Measurements from ENCODE around the gene PANK4. TPM values are rescaled to one million over a fixed set of nuclear protein-coding genes. Genes with fewer than 3 reads are reported as not detected.

The PANK4 gene
- total and polyA plus RNA-seq, 4 donors, result 5.5 to 28.2 (median 20.9) TPM

GRCh38 chr1:2503554-2504224 is 22.7 kb downstream of the PANK4 start:
- 40 to 46% methylated on average over 33 to 42 of the region's 42 CpGs for WGBS, 2 donors
- intact Hi-C loops (cut with DNase I), result no loop called here
- Histone ChIP-seq H3K27me3 (ENCODE audit: control insufficient read depth in 1 of 2, insufficient read depth in 2 of 2, low read length in 1 of 2) (no peaks in the 10 kb centered on the region), H3K36me3 (ENCODE audit: control insufficient read depth in 1 of 2, insufficient read depth in 2 of 2, low read length in 1 of 2) (no peaks in the 10 kb centered on the region), H3K4me3 (ENCODE audit: low read length in 2 of 2) (no peak overlapping the region), H3K9me3 (ENCODE audit: control insufficient read depth, low read length) (no peaks in the 10 kb centered on the region), H3K27ac (ENCODE audit: low read depth in 1 of 2, low read length in 2 of 2) (no peak overlapping the region), H3K4me1 (ENCODE audit: control insufficient read depth in 1 of 2, insufficient read depth in 2 of 2, low read length in 2 of 2) (no peaks in the 10 kb centered on the region)
- DNase-seq (no peak), ATAC-seq (ENCODE audit: low FRiP score) (no peak)

GRCh38 chr1:2502661-2503553 is 23.5 kb downstream of the PANK4 start:
- Histone ChIP-seq H3K36me3 (ENCODE audit: control insufficient read depth in 1 of 2, insufficient read depth in 2 of 2, low read length in 1 of 2) (no peaks in the 10 kb centered on the region), H3K4me3 (ENCODE audit: low read length in 2 of 2) (no peak overlapping the region), H3K9me3 (ENCODE audit: control insufficient read depth, low read length) (no peaks in the 10 kb centered on the region), H3K4me1 (ENCODE audit: control insufficient read depth in 1 of 2, insufficient read depth in 2 of 2, low read length in 2 of 2) (no peaks in the 10 kb centered on the region), H3K27ac (ENCODE audit: low read depth in 1 of 2, low read length in 2 of 2) (no peak overlapping the region), H3K27me3 (ENCODE audit: control insufficient read depth in 1 of 2, insufficient read depth in 2 of 2, low read length in 1 of 2) (no peaks in the 10 kb centered on the region)
- no peak for DNase-seq
- WGBS, 2 donors, result 76 to 77% methylated on average over 33 to 36 of the region's 36 CpGs
- ATAC-seq (ENCODE audit: low FRiP score), result no peak
- intact Hi-C loops (cut with DNase I), result no loop called here

- ATAC-seq (ENCODE audit: low FRiP score) (no peak), DNase-seq (no peak)
- intact Hi-C loops (cut with DNase I), result no loop called here
- H3K27me3 ChIP-seq (ENCODE audit: control insufficient read depth in 1 of 2, insufficient read depth in 2 of 2, low read length in 1 of 2), result no peaks in the 10 kb centered on the region
- no peaks in the 10 kb centered on the region for H3K9me3 ChIP-seq (ENCODE audit: control insufficient read depth, low read length)
- no peak overlapping the region for H3K4me3 ChIP-seq (ENCODE audit: low read length in 2 of 2)
- H3K36me3 ChIP-seq (ENCODE audit: control insufficient read depth in 1 of 2, insufficient read depth in 2 of 2, low read length in 1 of 2), result no peaks in the 10 kb centered on the region
- WGBS, 2 donors, result 77 to 83% methylated on average over 33 to 34 of the region's 34 CpGs
- no peaks in the 10 kb centered on the region for H3K4me1 ChIP-seq (ENCODE audit: control insufficient read depth in 1 of 2, insufficient read depth in 2 of 2, low read length in 2 of 2)
- H3K27ac ChIP-seq (ENCODE audit: low read depth in 1 of 2, low read length in 2 of 2), result no peak overlapping the region
Measured at GRCh38 chr1:2502210-2502609, 24.2 kb downstream of the PANK4 start.

- Histone ChIP-seq H3K4me1 (ENCODE audit: control insufficient read depth in 1 of 2, insufficient read depth in 2 of 2, low read length in 2 of 2) (no peaks in the 10 kb centered on the region), H3K9me3 (ENCODE audit: control insufficient read depth, low read length) (no peaks in the 10 kb centered on the region), H3K27me3 (ENCODE audit: control insufficient read depth in 1 of 2, insufficient read depth in 2 of 2, low read length in 1 of 2) (no peaks in the 10 kb centered on the region), H3K36me3 (ENCODE audit: control insufficient read depth in 1 of 2, insufficient read depth in 2 of 2, low read length in 1 of 2) (no peaks in the 10 kb centered on the region), H3K4me3 (ENCODE audit: low read length in 2 of 2) (no peak overlapping the region), H3K27ac (ENCODE audit: low read depth in 1 of 2, low read length in 2 of 2) (no peak overlapping the region)
- ATAC-seq (ENCODE audit: low FRiP score), result no peak
- WGBS, 2 donors, result 56 to 60% methylated on average over 7 of the region's 7 CpGs
- intact Hi-C loops (cut with DNase I), result no loop called here
- DNase-seq, result no peak
Measured at GRCh38 chr1:2501820-2502119, 24.6 kb downstream of the PANK4 start.

GRCh38 chr1:2501041-2501819 is 25.2 kb downstream of the PANK4 start:
- Histone ChIP-seq H3K27ac (ENCODE audit: low read depth in 1 of 2, low read length in 2 of 2) (no peak overlapping the region), H3K9me3 (ENCODE audit: control insufficient read depth, low read length) (no peaks in the 10 kb centered on the region), H3K36me3 (ENCODE audit: control insufficient read depth in 1 of 2, insufficient read depth in 2 of 2, low read length in 1 of 2) (no peaks in the 10 kb centered on the region), H3K4me1 (ENCODE audit: control insufficient read depth in 1 of 2, insufficient read depth in 2 of 2, low read length in 2 of 2) (no peaks in the 10 kb centered on the region), H3K4me3 (ENCODE audit: low read length in 2 of 2) (no peak overlapping the region), H3K27me3 (ENCODE audit: control insufficient read depth in 1 of 2, insufficient read depth in 2 of 2, low read length in 1 of 2) (no peaks in the 10 kb centered on the region)
- 70 to 74% methylated on average over 28 of the region's 28 CpGs for WGBS, 2 donors
- intact Hi-C loops (cut with DNase I), result no loop called here
- ATAC-seq (ENCODE audit: low FRiP score), result no peak
- DNase-seq, result no peak

GRCh38 chr1:2499986-2500596 is 26.3 kb downstream of the PANK4 start:
- no peak overlapping the region for H3K4me3 ChIP-seq (ENCODE audit: low read length in 2 of 2)
- no peaks in the 10 kb centered on the region for H3K4me1 ChIP-seq (ENCODE audit: control insufficient read depth in 1 of 2, insufficient read depth in 2 of 2, low read length in 2 of 2)
- no peaks in the 10 kb centered on the region for H3K27me3 ChIP-seq (ENCODE audit: control insufficient read depth in 1 of 2, insufficient read depth in 2 of 2, low read length in 1 of 2)
- intact Hi-C loops (cut with DNase I), result no loop called here
- no peak overlapping the region for H3K27ac ChIP-seq (ENCODE audit: low read depth in 1 of 2, low read length in 2 of 2)
- 52 to 59% methylated on average over 19 of the region's 19 CpGs for WGBS, 2 donors
- DNase-seq (no peak), ATAC-seq (ENCODE audit: low FRiP score) (no peak)
- H3K36me3 ChIP-seq (ENCODE audit: control insufficient read depth in 1 of 2, insufficient read depth in 2 of 2, low read length in 1 of 2), result no peaks in the 10 kb centered on the region
- no peaks in the 10 kb centered on the region for H3K9me3 ChIP-seq (ENCODE audit: control insufficient read depth, low read length)

- no peak for DNase-seq
- Histone ChIP-seq H3K27ac (ENCODE audit: low read depth in 1 of 2, low read length in 2 of 2) (no peak overlapping the region), H3K9me3 (ENCODE audit: control insufficient read depth, low read length) (no peaks in the 10 kb centered on the region), H3K36me3 (ENCODE audit: control insufficient read depth in 1 of 2, insufficient read depth in 2 of 2, low read length in 1 of 2) (no peaks in the 10 kb centered on the region), H3K4me3 (ENCODE audit: low read length in 2 of 2) (no peak overlapping the region), H3K4me1 (ENCODE audit: control insufficient read depth in 1 of 2, insufficient read depth in 2 of 2, low read length in 2 of 2) (no peaks in the 10 kb centered on the region), H3K27me3 (ENCODE audit: control insufficient read depth in 1 of 2, insufficient read depth in 2 of 2, low read length in 1 of 2) (no peaks in the 10 kb centered on the region)
- WGBS, 2 donors, result 55 to 57% methylated on average over 4 of the region's 4 CpGs
- no peak for ATAC-seq (ENCODE audit: low FRiP score)
- intact Hi-C loops (cut with DNase I), result no loop called here
Measured at GRCh38 chr1:2499260-2499659, 27.1 kb downstream of the PANK4 start.

GRCh38 chr1:2498648-2499047 is 27.7 kb downstream of the PANK4 start:
- intact Hi-C loops (cut with DNase I), result no loop called here
- H3K9me3 ChIP-seq (ENCODE audit: control insufficient read depth, low read length), result no peaks in the 10 kb centered on the region
- H3K36me3 ChIP-seq (ENCODE audit: control insufficient read depth in 1 of 2, insufficient read depth in 2 of 2, low read length in 1 of 2), result no peaks in the 10 kb centered on the region
- no peaks in the 10 kb centered on the region for H3K27me3 ChIP-seq (ENCODE audit: control insufficient read depth in 1 of 2, insufficient read depth in 2 of 2, low read length in 1 of 2)
- 79 to 80% methylated on average over 19 of the region's 19 CpGs for WGBS, 2 donors
- H3K27ac ChIP-seq (ENCODE audit: low read depth in 1 of 2, low read length in 2 of 2), result no peak overlapping the region
- no peaks in the 10 kb centered on the region for H3K4me1 ChIP-seq (ENCODE audit: control insufficient read depth in 1 of 2, insufficient read depth in 2 of 2, low read length in 2 of 2)
- no peak for DNase-seq
- no peak overlapping the region for H3K4me3 ChIP-seq (ENCODE audit: low read length in 2 of 2)
- no peak for ATAC-seq (ENCODE audit: low FRiP score)
